ENCODE measurements around the gene UBXN2A. TPM values are rescaled to one million over a fixed set of nuclear protein-coding genes. Genes with fewer than 3 reads are reported as not detected.

Gene UBXN2A
- total RNA-seq, 1 donor from 2014 or later: 10.4 TPM

DNA sequence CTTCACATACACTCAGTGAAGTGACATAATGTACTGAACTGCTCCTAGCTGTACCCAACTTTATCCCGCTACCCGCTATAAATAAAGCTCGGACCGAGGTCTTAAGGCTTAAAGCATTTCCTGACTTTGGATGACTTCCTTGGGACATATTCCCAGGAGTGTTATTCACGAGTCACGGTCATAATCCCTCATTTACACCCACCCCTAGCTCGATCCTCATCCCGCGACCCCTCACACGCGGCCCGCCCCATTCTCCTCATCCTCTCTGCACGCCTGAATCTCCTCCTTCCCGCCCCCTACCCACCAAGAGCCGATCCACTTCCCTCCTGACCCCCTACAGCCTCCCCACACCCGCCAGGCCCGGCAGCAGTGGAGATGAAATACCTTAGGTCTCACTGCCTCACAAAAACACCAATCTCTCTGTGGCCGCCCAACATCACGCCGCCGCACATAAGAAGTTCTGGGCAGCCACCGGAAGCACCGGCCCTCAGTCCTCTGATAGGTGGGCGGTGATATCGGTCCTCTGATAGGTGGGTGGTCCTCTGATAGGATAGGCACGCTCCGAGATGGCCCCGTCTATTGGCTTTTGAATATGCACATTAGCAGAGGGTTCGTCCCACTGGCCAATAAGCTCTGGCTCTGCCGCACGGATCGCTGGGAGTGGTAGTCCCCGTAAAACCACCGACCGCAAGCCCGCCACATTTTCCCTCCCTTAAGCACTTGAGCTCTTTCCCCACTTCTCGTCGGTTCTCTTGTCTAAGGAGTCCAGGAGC is 106.9 kb downstream of the UBXN2A start, which contains the start of gene WDCP:
WDCP (minus strand) TSS at position 462 of the 773 bp plus-strand sequence. CDS start 7,897 bp downstream, outside the sequence.
- peak; percentile 100 for ATAC-seq

DNA sequence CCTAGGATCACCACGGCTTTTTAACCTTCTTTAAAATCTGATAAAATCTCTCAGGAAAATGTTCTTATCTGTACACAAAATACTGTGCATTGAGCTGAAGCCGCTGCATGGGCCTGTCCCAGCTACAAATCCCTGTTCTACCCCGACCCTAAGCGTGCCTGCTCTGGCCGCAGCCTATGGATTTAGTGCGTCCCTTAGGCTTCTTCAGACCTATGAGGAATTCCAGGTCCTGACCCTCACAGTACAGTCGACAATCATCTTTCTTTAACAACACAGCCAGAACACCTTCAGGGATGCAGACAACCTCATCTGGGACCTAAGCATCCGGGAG is 107.4 kb downstream of the UBXN2A start:
- ATAC-seq: no peak

DNA sequence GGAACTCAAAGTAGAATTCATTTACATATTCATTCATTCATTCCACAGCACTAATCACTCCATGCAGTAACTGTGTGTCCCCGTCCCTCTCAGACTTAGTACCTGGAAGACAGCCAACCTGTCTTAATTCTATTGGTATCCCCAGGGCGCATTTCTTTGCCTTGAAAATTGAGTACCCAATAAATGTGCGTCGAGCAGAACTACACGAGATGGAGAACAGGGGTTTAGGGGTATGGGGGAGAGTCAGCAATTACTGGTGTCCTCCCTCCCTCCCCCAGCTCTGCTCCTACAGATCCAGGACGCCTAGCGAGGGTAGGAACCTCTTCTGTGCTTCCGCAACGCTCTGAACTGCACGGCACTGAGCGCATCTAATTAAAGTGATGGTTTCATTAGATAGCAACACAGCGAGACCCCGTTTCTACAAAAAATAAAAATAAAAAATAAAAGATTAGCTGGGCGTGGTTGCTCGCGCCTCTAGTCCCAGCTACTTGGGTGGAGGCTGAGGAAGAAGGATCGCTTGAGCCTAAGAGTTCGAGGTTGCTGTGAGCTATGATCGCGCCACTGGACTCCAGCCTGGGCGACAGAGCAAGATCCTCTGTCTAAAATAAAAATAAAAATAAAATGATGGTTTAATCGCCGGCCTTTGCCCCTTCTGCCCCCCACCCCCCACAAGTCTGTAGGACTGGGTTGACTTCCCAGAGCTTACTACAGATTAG is 108.7 kb downstream of the UBXN2A start:
- ATAC-seq: no peak

DNA sequence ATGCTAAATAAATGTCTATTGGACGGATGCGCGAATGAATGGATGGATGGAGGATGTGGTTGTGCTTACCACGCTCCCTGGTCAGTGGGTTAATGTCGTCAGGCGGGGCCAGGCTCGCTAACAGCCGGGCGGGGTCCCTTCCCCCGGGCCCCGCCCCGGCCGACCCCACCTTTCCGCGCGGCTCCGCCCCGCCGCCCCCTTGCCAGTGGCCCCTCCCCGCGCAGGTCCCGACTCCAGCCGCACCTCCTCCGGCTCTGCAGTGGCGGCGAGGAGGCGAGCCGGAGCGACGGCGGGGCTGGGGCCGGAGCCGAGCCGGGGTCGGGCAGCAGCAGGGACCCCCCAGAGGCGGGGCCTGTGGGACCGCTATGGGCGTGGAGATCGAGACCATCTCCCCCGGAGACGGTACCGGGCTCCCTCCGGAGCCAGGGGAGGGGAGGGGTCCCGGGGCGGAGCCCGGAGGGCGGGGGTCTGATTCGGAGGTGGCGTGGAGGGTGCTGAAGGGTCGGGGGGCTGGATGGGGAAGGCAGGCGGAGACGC is 109.3 kb downstream of the UBXN2A start, which contains the start of gene FKBP1B:
FKBP1B (plus strand) TSS at position 257 of the 537 bp plus-strand sequence; CDS start at position 366, 109 bp downstream.
- ATAC-seq: peak; percentile 41

DNA sequence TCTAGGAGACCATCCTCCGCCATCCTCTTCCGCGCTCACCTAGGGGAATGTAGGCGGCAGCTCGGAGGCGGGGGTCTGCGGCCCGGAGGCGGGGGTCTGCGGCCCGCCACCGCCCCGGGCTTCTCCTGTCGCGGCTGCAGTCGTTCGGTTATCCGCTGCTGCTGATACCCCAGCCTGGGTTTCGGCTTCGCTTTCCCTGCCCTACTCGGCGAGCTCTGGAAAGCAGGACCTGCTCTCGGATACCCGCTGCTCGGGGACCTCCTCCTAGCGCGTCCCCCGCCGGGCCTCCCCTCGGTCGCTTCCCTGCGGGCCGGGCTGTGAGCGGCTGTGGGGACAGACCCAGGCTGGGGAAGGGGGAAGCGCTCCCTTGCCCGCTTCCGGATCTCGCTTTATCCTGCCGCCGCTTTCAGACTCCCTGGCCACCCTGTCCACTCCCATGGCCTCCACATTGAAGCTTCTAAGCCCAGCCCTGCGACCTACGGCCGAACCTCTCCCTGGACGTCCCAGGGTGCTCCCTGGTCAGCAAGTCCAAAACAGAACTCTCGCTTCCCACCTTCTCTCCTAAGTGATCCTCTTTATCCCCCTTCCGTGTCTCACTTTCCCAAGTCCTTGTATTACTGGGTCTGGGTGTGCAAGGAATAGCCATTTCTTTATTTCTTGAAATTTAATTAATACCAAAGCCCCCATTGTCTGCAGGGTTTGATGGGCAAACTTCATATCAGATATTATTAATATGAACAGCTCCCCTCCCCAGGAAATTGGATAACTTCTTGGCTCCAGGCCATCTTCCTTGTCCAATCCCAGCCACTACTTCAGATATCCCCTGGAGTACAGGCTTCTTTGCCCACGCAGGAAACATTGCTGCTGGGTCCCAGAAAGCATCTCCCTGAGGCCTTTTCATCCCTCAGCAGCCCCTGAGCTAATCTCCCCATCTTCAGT is 110.0 kb downstream of the UBXN2A start:
- no peak for ATAC-seq

DNA sequence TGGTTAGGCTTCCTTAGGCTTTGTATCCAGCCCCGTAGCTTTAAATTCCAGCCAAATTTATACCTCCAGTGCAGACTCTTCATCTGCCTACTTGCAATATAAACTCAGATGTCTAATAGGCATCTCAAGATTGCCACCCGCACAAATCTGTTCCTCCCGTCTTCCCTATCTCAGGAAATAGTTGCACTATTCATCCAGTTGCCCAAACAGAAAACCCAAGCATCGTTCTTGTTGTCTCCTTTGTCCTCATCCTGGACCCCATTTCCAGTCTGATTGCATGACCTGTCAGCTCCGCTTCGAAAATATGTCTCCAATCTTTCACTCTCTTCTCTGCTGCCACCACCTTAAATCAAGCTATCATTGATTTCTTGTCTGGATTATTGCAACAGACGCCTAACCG is 111.6 kb downstream of the UBXN2A start:
- no peak for ATAC-seq

DNA sequence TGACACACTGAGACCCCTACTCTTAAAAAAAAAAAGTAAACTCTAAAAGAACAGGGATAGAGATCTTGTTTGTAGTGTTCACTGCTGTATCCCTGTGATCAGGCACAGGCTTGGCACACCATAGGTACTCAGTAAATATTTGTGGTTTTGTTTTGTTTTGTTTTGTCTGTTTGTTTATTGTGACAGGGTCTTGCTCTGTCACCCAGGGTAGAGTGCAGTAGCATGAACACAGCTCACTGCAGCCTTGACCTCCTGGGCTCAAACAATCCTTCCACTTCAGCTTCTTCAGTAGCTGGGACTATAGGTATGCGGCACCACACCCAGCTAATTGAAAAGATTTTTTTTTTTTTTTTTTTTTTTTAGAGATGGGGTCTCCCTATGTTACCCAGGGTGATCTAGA is 112.7 kb downstream of the UBXN2A start:
- ATAC-seq: no peak

Other genes starting within 250 kb of the UBXN2A start
- 17.0 TPM for gene ATAD2B, start 13.3 kb upstream of the UBXN2A start, total RNA-seq
- gene MFSD2B, start 69.6 kb downstream of the UBXN2A start, total RNA-seq: not detected
- 3.3 TPM for gene WDCP, start 106.9 kb downstream of the UBXN2A start, total RNA-seq
- 6.2 TPM for gene FKBP1B, start 109.3 kb downstream of the UBXN2A start, total RNA-seq
- gene SF3B6, start 135.9 kb downstream of the UBXN2A start, total RNA-seq: 85.7 TPM
- 102 TPM for gene TP53I3, start 144.4 kb downstream of the UBXN2A start, total RNA-seq
- 0.24 TPM for gene PFN4, start 182.9 kb downstream of the UBXN2A start, total RNA-seq
- gene FAM228B, start 183.0 kb downstream of the UBXN2A start, total RNA-seq: 5.7 TPM
- not detected for gene FAM228A, start 234.6 kb downstream of the UBXN2A start, total RNA-seq

All from esophagus mucosa (tissue), 1 donor.